ENCODE results near the gene NIN. TPM values are rescaled to one million over a fixed set of nuclear protein-coding genes. Genes with fewer than 3 reads are reported as not detected.
A peak's percentile ranks its signal among the peaks of the same experiment; 100 is the strongest.

Gene NIN
- total and polyA plus RNA-seq, 2 of the 4 experiments (the other 2 are of a cell fraction) = 15.2 to 98.4 TPM

DNA sequence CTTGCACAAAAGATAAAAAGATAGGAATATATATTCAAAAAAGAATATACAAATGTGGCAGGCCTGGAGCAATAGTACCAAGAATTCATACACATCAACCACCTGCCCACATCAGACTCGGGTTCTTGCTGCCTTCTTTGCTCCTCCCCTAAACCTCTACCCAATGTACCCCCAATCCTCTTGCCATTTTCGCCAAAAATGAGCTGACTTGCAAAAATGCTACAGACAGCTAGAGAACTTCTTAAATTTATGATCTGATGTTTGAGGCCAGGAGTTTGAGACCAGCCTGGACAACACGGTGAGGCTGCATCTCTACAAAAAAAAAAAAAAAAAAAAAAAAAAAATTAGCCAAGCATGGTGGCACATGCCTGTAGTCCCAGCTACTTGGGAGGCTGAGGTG is 119.9 kb downstream of the NIN start:
- no peak for ATAC-seq (ENCODE audit: low read depth)
- POLR2A ChIA-PET (ENCODE audit: unreplicated experiment) = interaction anchor here (0.6 kb wide), 1 partner anchor 81 kb away, joined by 4 read pairs; no protein-coding TSS in a partner anchor
- Histone ChIP-seq H3K23ac (ENCODE audit: low read depth, low read length) (no peak overlapping the region), H3K4ac (ENCODE audit: low read depth, low read length) (no peak overlapping the region), H2BK5ac (ENCODE audit: low read depth, low read length, poor library complexity, severe bottlenecking) (no peak overlapping the region), H3K27ac (ENCODE audit: insufficient read depth, low read length) (no peak overlapping the region), H3K36me3 (ENCODE audit: control insufficient read depth, insufficient read depth, low read length) (no peaks in the 10 kb centered on the region), H3K9ac (ENCODE audit: low read depth, low read length) (no peak overlapping the region), H3K27me3 (ENCODE audit: control insufficient read depth, insufficient read depth, low read length) (no peaks in the 10 kb centered on the region), H3K9me3 (ENCODE audit: control insufficient read depth, insufficient read depth, low read length) (no peaks in the 10 kb centered on the region), H3K4me2 (ENCODE audit: low read depth, low read length) (no peak overlapping the region), H2AK5ac (ENCODE audit: low read depth, low read length) (no peak overlapping the region), H3K79me1 (ENCODE audit: low read depth in 1 of 2, low read length in 2 of 2) (no peaks in the 10 kb centered on the region), H2AFZ (replicated peaks; ENCODE audit: low read length, poor library complexity) (no peak overlapping the region), H3K4me3 (ENCODE audit: insufficient read depth, low read depth, low read length) (no peak overlapping the region), H3K14ac (replicated peaks; ENCODE audit: low read depth, low read length) (no peak overlapping the region), H2BK120ac (ENCODE audit: low read depth, low read length) (no peak overlapping the region), H2AK9ac (replicated peaks; ENCODE audit: low read depth, low read length, poor library complexity) (no peak overlapping the region), H2BK20ac (ENCODE audit: low read depth, low read length) (no peak overlapping the region), H4K91ac (ENCODE audit: insufficient read depth, low read depth, low read length) (no peak overlapping the region), H4K20me1 (ENCODE audit: insufficient read depth, low read length) (no peaks in the 10 kb centered on the region), H2BK15ac (ENCODE audit: low read depth, low read length) (no peak overlapping the region), H4K8ac (ENCODE audit: low read depth in 2 of 2, low read length in 2 of 2) (no peak overlapping the region), H3K56ac (ENCODE audit: extremely low read depth, insufficient read depth, low read length) (no peak overlapping the region), H3K4me1 (ENCODE audit: control insufficient read depth, insufficient read depth, low read length) (no peaks in the 10 kb centered on the region), H3K18ac (ENCODE audit: low read depth, low read length) (no peak overlapping the region), H4K5ac (ENCODE audit: low read depth, low read length) (no peak overlapping the region), H3K9me1 (ENCODE audit: insufficient read depth, low read length) (no peaks in the 10 kb centered on the region)
- dilution Hi-C loops (cut with HindIII; ENCODE audit: low sequenced_read_pairs, unreplicated experiment) (no loop called here), in situ Hi-C loops (cut with MboI; ENCODE audit: low sequenced_read_pairs) (no loop called here), intact Hi-C loops (cut with micrococcal nuclease) (no loop called here)
- BruUV-seq (replicated peaks) = no TSS peak
- no CpG with 5 or more reads among the region's 3 CpGs for WGBS, 2 experiments (ENCODE audit: extremely low coverage in 2 of 2, insufficient read length in 1 of 2)
- no peak for DNase-seq
- CTCF ChIA-PET = interaction anchor here (0.8 kb wide), 1 partner anchor 16 kb away, joined by 5 read pairs; no protein-coding TSS in a partner anchor
- TF ChIP-seq MAFK (IDR thresholded peaks at IDR 0.05; ENCODE audit: low read depth, low read length) = peak; percentile 35; the same call in 1 of the 2 replicates
- TF ChIP-seq, protein P1, sequence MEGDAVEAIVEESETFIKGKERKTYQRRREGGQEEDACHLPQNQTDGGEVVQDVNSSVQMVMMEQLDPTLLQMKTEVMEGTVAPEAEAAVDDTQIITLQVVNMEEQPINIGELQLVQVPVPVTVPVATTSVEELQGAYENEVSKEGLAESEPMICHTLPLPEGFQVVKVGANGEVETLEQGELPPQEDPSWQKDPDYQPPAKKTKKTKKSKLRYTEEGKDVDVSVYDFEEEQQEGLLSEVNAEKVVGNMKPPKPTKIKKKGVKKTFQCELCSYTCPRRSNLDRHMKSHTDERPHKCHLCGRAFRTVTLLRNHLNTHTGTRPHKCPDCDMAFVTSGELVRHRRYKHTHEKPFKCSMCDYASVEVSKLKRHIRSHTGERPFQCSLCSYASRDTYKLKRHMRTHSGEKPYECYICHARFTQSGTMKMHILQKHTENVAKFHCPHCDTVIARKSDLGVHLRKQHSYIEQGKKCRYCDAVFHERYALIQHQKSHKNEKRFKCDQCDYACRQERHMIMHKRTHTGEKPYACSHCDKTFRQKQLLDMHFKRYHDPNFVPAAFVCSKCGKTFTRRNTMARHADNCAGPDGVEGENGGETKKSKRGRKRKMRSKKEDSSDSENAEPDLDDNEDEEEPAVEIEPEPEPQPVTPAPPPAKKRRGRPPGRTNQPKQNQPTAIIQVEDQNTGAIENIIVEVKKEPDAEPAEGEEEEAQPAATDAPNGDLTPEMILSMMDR (conservative IDR thresholded peaks at IDR 0.05; ENCODE audit: low read depth, low read length) = no peak
